HG03571 (cell line): ENCODE measurements around the gene MKS1.

Experiments used
- ATAC-seq: cut with Tn5 transposase; IDR thresholded peaks from one replicate; pipeline ENCODE4 v1.9.1; 2021; ENCODE audit not compliant: unreplicated experiment

Gene MKS1

DNA sequence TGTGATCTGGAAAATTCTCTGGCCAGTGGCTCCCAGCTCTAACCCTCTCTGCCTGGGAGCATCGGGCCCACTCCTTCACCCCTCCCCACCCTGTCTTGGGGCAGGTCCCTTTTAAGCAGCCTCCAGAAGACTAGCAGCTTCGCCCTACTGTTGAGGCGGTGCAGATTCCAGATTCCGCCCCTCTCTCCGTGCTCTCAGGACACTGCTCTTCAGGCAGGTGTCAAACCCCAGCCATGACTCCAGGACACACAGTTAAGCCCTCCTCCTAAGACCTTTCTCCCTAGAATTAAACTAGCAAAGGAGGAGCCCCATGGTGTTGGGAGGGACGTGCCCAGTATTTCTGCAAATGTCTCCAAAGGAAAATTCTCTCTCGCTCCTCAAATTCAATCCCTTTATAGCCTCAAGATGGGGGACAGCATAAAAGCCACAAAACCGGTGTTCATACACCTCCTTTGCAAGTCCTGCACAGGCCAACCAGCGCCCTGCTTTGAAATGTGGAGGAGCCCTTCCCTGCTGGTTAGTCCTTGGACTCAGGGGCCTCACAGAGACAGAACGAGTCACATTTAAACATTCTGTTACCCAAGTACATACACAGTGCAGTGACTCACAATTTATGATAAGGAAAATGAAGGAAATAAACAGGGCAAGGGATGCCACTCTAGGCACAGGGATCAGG is 26.5 kb upstream of the MKS1 start:
- no peak for ATAC-seq

DNA sequence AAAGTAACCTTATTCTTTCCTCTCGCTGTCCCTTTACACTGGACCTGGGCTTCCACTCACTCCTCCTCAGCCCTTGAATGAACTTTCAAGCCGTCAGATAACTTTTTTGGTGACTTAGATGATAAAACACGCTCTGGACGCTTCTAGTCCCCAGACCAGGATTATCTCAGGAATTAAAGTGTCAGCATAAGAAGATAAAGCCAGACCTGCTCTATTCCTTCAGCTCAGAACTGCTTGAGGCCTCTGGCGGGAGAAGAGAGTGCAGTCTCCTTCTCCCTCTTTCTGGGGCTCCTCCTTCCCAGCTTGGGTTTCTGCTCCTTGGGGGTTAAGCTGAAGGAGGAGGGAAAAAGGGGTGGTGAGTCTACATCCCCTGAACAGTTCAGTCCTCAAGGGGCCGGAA is 25.9 kb upstream of the MKS1 start:
- ATAC-seq = no peak

DNA sequence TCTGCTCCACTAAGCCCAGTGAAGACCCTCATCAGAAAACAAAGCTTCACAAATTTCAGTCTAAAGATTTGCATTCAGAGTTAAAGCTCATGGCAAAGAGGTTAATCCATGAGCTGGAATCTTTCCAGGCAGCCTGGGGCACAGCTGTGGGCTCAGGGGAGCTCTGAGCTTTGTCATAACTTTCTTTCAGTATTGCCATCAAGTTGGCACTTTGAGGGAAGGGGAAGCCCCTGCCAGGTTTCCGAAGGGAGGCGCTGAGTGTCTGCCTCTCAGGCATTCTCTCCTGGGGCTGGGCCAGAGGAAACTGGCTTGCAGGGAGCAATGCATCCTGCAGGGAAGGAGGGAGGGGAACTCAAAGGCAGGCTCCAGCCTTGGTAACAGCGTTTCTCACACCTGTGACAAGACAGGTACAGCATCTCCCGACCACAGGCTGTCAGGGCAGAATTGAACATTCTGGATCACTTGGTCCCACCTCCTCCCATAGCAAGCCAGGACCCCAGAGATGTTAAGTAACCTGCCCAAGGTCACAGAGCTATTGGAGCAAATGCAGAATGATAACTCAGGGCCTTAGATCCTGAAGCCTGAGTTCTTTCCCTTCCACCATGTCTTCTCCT is 23.2 kb upstream of the MKS1 start:
- ATAC-seq = no peak

DNA sequence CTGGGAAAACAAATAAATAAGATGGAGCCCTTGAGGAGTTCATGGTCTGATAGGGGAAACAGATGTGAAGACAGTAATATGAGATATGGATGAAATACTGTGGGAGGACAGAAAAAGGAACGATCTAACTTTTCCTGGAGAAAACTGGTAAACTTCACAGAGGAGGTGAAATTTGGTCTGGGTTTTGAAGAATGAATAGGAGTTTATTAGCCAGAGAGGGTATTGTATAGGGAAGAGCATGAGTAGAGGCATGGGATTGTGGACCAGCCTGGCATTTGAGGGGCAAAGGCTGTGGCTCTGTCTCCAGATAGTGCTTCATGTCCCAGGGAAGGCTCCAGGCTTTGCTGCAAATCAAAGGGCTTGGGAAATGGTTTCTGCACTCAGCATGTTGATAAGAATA is 20.9 kb upstream of the MKS1 start:
- no peak for ATAC-seq

DNA sequence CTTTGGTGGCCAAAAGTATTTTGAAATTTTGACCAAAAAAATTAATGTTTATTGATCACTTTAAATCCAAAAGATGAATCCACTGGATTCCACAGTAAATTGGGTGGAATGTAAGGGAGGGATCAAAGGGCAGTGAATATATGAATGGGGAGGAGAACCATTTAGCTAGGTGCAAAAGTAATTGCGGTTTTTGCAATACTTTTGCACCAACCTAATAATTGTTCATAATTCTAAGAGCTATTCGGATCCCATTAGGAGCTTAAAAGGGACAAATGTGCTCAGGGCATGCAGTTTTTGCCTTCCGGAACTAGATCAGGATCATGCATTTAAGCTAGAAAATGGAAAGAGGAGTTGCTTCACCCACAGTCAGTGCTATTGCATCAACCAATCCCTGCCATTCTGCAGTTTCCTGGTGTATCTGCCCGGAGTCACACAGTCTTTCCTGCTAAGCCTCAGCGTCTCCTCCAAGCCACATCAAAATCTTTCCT is 19.1 kb upstream of the MKS1 start, which contains the start of gene LPO:
Gene LPO (plus strand): TSS at position 438 of the 488 bp plus-strand sequence. CDS start 4,396 bp downstream, outside the sequence.
- no peak for ATAC-seq

DNA sequence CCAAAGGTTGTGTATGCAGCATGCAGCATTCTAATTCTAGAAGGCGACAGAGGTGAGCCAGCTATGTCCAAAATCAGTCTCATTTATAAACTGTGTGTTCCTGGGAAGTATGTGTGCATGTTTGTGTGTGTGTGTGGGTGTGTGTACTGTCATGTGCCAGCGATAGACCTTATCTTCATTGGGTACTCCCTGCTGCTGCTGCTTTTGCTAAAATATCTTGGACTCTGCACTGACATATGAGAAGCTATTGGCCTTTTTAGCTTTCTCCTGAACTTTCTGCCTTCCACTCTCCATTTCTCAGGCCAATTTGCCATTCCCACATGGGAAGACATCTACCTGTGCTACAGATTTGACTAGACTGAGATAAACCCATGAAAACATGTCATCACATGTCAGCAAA is 17.3 kb upstream of the MKS1 start:
- no peak for ATAC-seq

DNA sequence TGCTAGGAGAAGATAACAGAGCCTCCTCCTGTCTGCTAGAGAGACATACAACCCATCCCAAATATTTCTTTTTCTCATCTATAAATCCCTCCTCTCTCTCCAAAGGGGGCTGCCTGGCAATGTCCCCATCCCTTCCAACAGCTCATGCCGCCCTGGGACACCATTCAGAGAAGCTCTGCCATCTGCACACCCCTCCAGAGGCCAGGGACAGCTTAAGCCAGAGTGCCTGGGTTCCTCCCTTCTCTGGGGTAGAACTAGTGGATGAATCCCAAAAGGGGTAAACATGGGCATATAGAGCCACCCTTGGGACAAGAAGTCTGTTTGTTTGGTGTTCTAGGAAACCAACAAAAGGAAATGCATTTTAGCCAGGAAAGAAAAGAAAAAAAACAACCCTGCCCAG is 16.8 kb upstream of the MKS1 start:
- ATAC-seq = no peak

DNA sequence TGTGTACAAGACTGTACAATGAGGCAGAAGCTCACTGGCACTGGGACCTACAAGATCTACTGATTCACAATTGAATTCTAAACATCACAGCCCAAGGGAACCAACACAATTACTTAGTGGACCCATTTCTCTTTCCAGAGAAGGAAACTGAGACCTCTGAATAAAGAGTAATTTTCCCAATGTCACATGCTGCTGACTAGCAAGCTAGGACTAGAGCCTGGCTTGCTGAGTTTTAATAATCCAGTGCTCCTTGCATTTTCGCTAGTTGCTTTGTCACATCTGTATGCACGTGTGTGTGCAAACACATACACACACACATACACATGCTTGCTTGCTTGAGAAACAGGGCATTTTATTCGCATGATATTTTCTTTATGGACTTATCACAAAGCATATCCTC is 15.5 kb upstream of the MKS1 start:
- ATAC-seq = no peak

DNA sequence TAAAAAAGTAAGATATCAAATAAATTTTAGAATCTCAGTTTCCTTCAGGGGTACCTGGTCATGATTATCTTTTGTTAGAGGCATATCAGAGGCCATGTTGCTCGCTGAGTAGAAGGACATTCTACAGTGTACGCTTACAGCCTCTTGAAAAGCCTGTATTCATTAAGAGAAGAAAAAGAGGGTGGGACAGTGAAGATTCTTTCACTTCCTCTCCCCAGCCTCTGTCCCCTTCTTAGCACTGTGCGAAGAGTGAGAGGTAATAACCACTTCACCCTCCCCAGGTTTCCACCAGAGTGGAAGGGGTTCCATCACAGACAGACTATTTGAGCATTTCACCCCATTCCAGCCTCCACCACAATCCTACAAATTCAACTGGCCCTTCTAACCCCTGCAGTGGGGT is 14.5 kb upstream of the MKS1 start:
- no peak for ATAC-seq

DNA sequence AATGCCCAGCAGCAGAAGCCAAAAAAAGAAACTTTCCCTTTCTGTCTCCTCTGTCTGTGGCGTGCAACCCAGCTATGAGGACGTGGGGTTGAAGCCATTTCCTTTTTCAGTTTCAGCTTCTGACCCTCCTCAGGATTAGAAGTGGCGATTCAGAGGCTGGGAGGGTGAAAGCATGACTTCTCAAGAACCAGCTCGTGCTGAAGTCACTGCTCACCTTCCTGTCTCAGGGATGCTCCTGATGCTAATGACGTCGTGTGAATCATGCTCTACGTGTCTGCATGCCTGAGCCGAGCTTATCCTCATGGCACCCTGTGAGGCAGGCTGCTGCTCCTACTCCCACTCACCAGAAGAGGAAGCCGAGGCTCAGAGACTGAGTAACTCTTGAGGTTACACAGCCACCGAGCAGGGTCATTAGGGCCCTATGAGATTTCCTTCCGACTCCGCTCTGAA is 13.7 kb upstream of the MKS1 start:
- peak; percentile 63 for ATAC-seq

DNA sequence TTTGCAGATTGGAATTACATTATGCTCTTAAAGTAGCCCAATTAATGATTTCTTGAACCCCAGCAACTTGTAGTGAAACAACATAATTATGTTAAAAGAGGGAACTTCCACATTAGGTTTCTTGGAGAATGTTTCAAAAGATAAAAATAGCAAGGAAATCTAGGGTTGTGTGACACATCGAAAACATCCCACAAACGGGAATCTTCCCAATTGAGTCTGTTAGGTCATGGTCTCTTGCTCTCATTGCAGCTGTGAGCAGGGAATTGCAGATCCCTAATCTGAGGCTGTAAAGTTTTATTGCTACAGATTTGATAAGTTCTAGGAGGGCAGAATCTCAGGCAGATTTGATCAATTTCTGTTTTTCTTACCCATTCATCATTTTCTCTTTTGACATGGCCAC is 12.6 kb upstream of the MKS1 start:
- ATAC-seq = no peak

DNA sequence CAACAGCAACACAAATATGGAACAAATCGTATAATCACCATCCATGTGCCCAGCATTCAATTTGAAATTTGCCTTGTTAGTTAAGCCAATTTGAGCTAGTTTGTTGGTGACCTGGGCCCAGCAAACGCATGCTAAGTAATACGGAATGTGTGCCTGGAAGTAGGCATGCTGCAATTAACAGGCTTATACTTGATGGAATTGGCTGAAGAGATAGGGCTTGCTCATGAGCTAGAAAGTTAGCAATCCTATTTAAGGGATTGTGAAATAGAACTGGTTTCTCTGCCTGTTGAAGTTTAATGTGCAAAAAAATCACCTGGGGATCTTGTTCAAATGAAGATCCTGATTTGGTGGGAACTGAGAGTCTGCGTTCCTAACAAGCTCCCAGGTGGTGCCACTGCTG is 10.8 kb upstream of the MKS1 start:
- ATAC-seq = no peak

DNA sequence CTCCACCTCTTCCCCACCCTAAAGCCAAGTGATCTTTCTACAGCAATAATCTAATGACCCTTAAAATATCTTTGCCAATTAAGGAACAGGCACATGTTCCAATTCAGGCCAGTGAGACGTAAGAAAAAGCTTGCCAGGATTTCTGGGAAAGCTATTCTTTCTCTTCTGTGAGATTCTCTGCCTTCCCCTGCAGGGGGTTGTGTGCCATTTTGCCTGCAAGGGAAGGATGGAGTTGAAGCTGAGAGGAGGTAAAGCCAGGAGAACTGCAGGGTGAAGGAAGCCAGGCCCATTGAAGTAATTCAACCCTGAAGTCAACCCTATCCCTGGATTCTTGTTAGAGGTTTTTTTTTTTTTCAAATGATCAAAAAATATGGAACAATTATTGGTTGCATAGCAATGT is 10.3 kb upstream of the MKS1 start:
- ATAC-seq = no peak

DNA sequence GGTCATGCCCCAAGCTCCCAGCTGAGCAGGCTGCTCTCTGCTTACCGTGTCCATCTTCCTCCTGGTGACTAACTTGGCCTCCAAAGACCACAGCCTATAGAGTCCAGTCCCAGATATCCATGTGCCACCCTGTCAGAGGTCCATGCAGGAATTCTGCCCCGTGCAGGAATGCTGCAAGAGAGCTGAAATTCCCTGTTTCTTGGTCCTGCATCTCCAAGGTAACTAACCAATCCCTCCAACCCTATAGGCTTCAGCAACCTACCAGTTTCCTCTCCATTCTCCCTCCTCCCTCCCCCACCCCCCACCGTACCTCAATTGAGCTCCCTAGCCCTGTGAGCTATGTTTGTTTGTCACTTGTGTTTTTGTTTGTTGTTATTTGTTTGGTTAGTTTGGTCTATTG is 9.6 kb upstream of the MKS1 start:
- no peak for ATAC-seq

DNA sequence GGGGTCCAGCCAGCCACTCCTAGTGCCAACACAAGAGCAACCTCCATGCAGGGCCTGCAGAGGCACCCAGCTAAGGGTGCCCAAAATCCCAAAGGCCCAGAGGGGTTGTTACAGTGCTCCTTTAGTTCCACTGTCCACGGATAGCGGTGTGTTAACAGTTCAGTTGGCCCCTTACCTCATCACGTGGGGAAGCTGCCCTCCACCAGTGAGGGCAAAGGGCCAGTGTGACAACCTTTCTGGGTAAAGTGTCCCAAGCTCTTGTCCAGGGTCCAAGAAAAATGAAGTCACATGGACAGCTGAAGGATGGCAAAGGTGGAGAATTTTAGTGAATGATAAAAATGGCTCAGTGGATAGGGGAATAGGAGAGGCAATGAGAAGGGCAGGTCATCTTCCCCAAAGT is 8.7 kb upstream of the MKS1 start:
- ATAC-seq = no peak

DNA sequence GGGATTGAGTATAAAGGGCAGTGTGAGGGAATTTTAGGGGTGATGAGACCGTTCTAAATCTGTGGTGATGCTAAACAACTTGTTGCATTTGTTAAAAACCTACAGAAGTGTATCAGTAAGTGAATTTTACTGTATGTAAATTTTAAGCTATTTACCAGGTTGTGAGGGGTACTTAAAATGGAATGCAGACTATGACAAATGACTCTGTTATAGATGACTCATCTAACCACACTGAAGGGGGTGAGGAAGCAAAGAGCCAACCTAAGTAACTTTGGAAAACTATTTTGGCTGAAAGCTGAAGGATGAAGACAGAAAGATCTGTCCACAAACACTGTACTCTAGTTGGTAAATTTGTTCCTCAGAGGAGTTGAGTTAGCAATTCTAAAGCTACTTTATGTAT is 5.3 kb upstream of the MKS1 start:
- ATAC-seq = no peak

DNA sequence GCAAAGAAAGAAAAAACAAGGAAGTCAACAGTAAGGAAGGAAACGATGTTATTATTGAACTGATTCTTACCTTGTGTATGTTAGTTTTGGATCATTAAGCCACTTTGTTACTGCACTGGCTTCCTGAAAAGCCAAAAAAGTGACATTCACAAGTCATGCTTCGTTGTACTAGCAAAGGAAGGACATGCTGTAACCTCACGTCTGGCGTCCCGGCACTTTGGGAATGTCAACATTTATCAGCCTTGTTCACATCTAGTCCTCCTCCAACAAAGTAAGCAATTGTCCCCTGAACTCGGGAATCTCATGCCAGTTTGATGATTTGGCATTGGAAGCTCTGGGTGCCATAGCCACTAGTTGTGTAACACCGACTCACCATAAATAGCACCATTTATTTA is 731 bp upstream of the MKS1 start:
- no peak for ATAC-seq

DNA sequence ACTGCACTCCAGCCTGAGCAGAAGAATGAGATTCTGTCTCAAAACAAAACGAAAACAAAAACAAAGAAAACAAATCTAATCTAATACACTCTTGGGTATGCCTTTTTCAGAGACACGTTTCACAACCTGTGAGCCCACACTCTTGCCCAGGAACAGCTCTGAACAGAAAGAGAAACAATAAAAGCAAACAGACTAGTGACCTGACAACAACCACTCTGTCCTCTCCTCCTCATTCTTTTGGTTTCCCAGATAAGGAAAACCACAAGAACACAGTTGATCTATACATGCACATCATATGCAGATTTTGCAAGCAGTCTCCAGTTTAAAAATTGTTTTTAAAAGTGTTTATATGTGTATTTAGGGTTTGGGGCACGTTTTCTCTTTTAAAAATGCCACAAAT is 1.3 kb downstream of the MKS1 start:
- ATAC-seq = no peak

DNA sequence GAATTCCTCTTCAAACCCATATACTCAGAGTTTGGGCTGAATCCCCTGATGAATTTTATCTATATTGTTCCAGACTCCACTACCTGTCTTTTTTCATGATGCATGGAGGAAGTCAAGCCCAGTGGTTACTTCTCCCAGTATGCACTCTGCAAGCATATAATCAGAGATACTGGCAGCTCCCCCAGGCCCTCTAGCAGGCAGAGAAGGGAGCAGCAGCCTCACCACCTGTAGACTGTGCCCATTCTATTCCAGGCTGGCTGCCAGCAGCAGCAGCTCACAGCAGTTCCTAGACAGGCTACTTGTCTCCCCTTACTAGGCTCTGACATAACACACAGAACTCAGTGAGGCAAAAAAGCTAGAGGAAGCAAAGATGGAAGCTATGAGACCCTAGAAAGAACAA is 3.4 kb downstream of the MKS1 start:
- no peak for ATAC-seq

DNA sequence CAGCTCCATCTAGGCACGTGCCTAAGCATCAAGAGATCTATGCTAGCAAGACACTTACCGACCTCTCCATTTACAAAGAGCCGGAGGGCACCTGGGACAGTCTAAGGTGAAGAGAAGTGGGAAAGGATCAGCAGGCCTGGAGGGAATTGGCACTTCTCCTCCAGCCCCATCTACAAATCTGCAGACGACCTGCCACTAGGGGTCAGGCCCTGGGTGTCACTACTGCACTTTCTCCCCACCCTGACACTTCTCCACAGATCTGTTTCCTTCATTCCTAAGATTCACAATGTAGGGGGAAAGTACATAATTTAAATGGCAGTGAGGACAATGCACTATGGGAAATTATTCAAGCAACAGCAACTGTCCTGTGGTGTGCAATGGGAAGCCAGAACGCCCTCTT is 8.1 kb downstream of the MKS1 start:
- no peak for ATAC-seq

DNA sequence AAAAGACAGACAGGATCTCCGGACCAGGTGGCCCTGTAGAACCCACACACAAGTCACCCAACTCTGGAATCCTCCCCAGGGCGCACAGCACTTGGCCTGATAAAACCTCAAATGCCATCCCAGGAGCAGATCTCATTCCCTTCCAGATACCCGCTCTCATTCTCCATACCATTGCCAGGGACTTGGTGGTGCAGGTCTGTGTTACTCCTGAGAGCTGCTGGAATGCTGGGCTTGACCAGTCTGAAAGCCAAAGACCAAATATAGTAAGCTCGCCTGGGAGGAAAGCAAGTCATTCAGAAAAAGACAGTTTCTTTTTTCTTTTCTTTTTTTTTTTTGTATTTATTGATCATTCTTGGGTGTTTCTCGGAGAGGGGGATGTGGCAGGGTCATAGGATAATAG is 10.7 kb downstream of the MKS1 start:
- ATAC-seq = no peak

DNA sequence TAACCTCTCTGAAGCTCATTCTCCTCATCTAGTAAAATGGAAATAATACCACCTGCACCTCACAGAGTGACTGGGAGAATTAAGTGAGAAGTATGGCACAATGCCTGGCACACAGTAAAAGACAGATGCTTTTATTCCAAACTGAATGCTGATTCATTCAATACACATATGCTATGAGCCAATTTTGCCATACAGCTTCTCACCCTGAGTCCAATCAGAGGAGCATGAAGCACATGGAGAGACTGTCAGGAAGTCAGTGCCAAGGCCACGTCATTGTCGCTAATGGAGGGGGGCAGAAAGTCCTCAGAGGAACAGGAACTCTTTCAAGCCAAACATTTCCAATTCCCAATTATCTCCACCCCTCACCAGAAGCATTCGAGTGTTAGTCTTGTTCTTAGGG is 11.6 kb downstream of the MKS1 start:
- no peak for ATAC-seq

DNA sequence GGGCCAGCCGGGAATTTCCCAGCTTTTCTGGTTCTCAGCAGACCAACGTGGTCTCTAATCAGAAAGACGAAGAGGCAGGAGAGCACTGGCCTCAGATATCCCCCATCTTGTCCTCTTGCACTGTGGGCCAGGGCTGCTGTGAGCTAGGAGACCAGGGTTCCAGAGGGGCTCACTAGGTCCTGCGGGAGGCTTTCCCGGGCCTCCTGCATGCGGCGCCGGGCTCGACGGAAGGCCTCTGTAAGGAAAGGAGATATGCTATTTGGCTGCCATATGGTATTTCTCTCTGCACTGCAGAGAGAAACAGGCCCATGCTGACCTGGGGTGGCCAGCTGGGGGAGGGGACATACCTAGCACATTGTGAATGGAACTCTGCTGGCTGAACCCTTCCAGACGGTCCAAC is 13.1 kb downstream of the MKS1 start:
- no peak for ATAC-seq
